ENCODE results near the gene DTYMK.

Gene DTYMK

DNA sequence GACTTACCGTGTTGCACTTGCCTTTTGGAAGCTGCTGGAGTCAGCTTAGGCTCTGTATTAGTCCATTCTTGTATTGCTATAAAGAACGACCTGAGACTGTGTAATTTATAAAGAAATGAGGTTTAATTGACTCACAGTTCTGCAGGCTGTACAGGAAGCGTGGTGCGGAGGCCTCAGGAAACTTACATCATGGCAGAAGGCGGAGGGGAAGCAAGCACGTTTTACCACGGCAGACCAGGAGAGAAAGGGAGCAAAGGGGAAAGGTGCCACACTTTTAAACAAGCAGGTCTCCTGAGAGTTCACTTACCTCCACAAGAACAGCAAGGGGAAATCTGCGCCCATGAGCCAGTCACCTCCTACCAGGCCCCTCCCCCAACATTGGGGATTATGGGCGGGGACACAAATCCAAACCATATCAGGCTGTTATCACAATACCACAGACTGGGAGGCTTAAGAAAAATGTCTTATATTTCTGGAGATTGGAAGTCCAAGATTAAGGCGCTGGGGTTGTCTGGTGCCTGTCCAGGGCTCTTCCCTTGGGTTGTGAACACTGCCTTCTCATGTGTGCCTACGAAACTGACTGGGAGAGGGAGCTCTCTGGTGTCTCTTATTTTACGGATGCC lies 44.2 kb upstream of the DTYMK start:
- no peak overlapping the region for H3K27ac ChIP-seq
- TF ChIP-seq, protein P1, sequence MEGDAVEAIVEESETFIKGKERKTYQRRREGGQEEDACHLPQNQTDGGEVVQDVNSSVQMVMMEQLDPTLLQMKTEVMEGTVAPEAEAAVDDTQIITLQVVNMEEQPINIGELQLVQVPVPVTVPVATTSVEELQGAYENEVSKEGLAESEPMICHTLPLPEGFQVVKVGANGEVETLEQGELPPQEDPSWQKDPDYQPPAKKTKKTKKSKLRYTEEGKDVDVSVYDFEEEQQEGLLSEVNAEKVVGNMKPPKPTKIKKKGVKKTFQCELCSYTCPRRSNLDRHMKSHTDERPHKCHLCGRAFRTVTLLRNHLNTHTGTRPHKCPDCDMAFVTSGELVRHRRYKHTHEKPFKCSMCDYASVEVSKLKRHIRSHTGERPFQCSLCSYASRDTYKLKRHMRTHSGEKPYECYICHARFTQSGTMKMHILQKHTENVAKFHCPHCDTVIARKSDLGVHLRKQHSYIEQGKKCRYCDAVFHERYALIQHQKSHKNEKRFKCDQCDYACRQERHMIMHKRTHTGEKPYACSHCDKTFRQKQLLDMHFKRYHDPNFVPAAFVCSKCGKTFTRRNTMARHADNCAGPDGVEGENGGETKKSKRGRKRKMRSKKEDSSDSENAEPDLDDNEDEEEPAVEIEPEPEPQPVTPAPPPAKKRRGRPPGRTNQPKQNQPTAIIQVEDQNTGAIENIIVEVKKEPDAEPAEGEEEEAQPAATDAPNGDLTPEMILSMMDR (conservative IDR thresholded peaks at IDR 0.05) = no peak

DNA sequence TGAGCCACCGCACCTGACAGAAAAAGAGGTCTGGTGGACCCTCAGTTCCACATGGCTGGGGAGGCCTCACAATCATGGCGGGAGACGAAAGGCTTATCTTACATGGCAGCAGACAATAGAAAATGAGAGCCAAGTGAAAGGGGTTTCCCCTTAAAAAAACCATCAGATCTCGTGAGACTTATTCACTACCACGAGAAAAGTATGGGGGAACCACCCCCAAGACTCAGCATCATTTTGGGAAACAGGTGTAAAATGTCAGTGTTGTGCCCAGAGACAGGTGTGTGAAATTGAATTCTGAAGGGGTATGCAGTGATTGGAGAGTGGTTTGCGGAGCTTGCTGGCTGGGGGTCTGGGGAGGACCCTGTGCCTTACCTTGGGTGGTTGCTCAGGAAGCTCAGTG lies 43.3 kb upstream of the DTYMK start:
- no peak overlapping the region for H3K27ac ChIP-seq
- TF ChIP-seq, protein P1 (conservative IDR thresholded peaks at IDR 0.05) = no peak

DNA sequence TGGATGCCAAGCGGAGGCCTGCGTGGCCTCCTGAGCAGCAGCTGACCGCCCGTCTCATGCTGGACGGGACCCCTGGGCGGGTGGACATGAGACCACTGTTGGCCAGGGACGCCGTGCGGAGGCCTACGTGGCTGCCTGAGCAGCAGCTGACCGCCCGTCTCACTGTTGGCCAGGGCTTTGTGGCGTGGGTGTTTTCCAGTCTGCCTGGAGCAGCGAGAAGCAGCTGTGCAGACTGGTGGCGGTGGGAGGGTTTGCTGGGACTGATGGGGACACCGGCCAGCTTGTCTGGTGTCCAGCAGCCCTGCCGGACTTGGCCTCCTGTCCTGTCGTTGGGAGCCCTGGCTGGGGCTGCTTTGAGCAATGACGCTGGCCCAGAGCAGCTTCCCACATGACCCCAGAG lies 42.0 kb upstream of the DTYMK start:
- no peak overlapping the region for H3K27ac ChIP-seq
- TF ChIP-seq, protein P1 (conservative IDR thresholded peaks at IDR 0.05) = no peak

DNA sequence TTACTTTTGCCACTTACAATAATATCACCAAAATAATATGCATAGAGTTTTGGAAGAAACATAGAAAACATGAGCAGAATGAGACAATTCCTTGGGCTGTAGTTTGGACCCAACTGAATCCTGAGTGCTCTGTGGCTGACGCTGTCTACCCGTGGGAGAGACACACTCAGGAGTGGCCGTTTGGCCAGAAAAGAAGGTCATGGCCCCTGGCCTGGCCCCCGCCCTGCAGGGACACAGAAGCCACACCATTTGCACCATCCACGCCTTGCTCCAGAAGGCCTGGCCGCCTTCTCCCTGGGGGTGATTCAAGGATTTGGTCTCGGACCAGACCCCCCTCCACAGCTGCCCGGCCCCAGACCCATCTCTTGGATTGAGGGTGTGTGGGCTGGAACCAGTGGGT lies 41.4 kb upstream of the DTYMK start:
- TF ChIP-seq, protein P1 (conservative IDR thresholded peaks at IDR 0.05) = no peak
- H3K27ac ChIP-seq = no peak overlapping the region

DNA sequence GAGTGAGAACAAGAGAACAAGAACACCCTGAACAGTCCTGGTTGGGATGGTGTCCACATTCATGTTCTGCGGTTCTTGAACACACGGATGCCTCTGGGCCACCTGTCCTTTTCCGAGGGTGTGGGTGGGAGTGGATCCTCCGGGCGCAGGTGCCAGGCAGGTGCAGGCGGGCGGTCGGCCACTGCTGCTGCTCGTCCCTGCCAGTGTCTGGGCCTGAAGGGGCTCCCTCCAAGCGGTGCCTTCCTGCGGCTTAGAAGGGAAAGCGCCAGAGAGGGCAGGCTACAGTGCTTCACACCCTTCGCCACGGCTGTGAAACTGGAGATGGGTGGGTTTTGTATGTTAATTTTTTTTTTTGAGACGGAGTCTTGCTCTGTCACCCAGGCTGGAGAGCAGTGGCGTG lies 39.8 kb upstream of the DTYMK start:
- TF ChIP-seq, protein P1 (conservative IDR thresholded peaks at IDR 0.05) = no peak
- H3K27ac ChIP-seq = no peak overlapping the region

DNA sequence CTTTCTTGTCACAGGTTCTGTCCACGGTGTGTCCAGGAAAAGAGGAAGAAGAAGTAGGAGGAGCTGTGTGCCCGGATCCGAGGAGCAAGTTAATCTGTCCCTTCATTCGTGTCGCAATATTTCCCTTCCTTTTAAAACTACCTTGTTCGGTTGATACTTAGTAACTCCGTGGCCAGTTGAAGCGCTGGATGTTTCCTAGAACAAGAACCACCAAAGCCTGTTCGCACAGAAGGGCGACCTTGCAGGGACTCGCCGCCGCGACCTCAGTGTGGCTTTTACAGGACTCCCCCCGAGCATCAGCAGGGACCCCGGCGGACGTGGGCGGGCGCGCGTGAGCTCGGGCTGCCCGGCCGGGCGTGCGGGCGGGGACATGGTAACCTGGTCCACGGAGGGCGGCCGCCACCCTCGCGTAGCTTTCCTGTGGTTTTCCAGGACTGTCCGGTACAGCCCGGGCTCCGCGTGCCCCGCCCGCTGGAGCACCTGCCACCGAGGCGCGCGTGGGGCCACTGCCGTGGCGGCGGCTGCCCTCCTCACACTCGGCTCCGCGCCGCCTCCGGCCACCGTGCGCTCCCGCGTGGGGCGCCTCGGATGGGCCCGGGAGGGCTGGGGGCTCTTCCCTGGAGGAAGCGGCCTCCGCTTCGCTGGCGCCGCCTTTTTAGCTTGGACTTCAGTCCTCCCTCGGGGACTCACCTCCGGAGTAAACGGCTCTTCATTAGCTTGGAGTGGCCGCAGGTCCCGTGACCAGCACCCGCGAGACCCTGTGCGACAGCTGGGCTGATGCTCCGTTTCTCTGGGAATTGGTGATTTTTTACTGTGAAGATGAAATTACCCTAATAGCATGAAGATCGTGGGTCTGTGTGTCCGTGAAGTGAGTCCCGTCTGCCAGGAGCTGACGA lies 38.6 kb upstream of the DTYMK start:
- TF ChIP-seq, protein P1 (conservative IDR thresholded peaks at IDR 0.05) = no peak

DNA sequence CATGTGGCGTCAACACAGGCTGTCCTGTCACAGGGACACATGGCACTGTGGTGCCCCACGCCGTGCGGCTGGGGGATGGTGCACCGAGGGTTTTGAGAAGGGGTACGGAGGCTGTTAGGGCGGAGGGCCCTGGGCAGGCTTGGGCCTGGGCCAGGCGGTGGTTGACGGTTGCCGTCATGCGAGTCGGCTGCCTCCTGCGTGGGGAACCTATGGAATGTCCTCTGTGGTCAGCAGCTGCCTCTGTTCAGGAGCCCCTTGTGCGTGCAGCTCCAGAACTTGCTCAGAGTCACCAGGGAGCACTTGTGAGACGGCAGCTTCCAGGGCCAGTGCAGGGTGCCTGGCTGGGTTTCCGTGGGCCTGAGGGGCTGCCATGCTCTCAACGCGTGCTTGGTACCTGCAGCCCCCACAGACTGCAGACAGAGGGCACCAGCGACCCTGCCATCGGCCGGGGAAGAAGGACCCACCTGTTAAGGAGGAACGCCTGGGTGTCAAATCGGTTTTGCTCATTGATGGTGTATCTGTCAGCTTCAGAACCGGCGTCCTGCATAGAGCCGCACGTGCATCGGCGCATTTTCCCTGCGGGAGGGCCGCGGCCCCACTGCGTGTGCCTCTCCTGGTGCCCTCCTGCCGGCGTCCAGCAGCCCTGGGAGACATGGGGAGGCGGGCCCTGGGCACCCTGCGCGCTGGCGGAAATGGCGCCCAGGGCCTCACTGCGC lies 37.8 kb upstream of the DTYMK start:
- TF ChIP-seq, protein P1 (conservative IDR thresholded peaks at IDR 0.05) = peak; percentile 47
- H3K27ac ChIP-seq = no peak overlapping the region

More for the DNA sequence above, 38.6 kb upstream of the DTYMK start:
- H3K27ac ChIP-seq = no peak overlapping the region

All from VCaP (cell line).